Heart left ventricle (tissue), 13 donors: ENCODE measurements around the gene DTWD2.

Experiments used
- POLR2A ChIP-seq, 2 donors: fragments of 450-650 bp; IDR thresholded peaks; one replicate each; pipeline ENCODE4 v1.6.1; 2017; ENCODE audit warnings: antibody characterized with exemption in 2 of 2, mild to moderate bottlenecking in 2 of 2, moderate library complexity in 2 of 2
- TF ChIP-seq, protein P1 (sequence below), 12 donors: fragments of 200-600 bp; sonication (generic) in 4 of 12; IDR thresholded peaks; one replicate each; pipeline versions ENCODE4 v1.5.0 to v1.8.0; 2018 to 2022; ENCODE audit warnings: antibody characterized with exemption in 12 of 12, mild to moderate bottlenecking in 5 of 12
- donor health status: ischemic (EF 13 %, LVEDD 7.1; RV severe dilation, severe dysfunction).
- donor health status: DM: no; HTN: yes; CAD: no.
- donor health status: DM: no; HTN: no; CAD: no.
- donor health status: ischemic (EF 25% LVEDD 6.9; RV normal size, moderate dysfunction).
- donor health status: ischemic (EF 25% LVEDD 5.7; RV mildly dilated, moderate dysfunction).
- donor health status: ischemic (EF 35%, LVEDD 5.7; RV mildly dilated, moderate dysfunction).
- donor health status: nonischemic (EF 11% LVEDD 7.7; RV severe dilation, severe dysfunction).
- donor health status: DM: yes; HTN: yes; CAD: no.
- donor health status: PGD.
- donor health status: ischemic (EF 29% LVEDD 5.4; RV normal size, mild dysfunction).
- donor health status: nonischemic (EF 23%, LVEDD 6.1; RV moderate dilation, normal function).

DNA sequence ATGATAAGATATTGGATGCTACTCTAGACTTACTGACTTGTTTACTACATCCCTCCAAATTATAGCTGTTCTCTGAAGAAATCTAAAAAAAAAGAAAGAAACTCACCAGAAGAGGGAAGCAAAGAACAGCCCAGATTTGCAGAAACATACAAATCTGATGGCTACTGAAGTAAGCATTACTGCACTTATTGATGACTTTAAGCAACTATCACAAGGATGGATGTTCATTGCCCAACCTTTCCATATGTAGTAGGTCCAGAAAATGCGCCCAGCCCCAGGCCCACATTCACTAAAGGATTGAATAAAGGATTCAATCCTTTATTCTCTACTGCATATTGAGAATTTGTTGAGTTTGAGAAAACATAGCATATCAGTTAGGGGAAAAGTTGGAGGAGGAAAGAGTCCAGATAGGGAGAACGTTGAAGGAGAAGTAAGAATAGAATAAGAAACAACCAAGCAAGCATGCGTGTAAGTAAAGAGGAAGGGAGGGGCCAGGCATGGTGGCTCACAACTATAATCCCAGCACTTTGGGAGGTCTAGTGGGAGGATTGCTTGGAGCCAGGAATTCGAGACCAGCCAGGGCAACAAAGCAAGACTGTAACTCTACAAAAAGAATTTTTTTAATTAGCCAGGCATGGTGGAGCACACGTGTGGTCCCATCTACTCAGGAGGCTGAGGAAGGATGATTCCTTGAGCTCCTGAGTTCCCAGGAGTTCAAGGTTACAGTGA lies 33.8 kb upstream of the DTWD2 start:
- TF ChIP-seq, protein P1, sequence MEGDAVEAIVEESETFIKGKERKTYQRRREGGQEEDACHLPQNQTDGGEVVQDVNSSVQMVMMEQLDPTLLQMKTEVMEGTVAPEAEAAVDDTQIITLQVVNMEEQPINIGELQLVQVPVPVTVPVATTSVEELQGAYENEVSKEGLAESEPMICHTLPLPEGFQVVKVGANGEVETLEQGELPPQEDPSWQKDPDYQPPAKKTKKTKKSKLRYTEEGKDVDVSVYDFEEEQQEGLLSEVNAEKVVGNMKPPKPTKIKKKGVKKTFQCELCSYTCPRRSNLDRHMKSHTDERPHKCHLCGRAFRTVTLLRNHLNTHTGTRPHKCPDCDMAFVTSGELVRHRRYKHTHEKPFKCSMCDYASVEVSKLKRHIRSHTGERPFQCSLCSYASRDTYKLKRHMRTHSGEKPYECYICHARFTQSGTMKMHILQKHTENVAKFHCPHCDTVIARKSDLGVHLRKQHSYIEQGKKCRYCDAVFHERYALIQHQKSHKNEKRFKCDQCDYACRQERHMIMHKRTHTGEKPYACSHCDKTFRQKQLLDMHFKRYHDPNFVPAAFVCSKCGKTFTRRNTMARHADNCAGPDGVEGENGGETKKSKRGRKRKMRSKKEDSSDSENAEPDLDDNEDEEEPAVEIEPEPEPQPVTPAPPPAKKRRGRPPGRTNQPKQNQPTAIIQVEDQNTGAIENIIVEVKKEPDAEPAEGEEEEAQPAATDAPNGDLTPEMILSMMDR (IDR thresholded peaks at IDR 0.05) = peak in 7 of 12 donors; percentile 14 to 49 (median 40)
- TF ChIP-seq POLR2A (IDR thresholded peaks at IDR 0.05) = no peak
